Stomach (tissue), 4 donors: Measurements from ENCODE around the gene DDB1.

Source experiments
- EP300 ChIP-seq: sonication (generic); formaldehyde crosslinking; IDR thresholded peaks from one replicate; pipeline ENCODE4 v1.6.1; 2017; ENCODE audit warnings: antibody characterized with exemption
- POLR2A ChIP-seq, 4 donors: fragments of 450-650 bp; IDR thresholded peaks; one replicate each; pipeline ENCODE4 v1.6.1; 2016; ENCODE audit warnings: antibody characterized with exemption in 4 of 4, control low read depth in 2 of 4, mild to moderate bottlenecking in 1 of 4, moderate library complexity in 1 of 4
- POLR2AphosphoS5 ChIP-seq, 3 donors: sonication (generic); formaldehyde crosslinking; IDR thresholded peaks; one replicate each; pipeline ENCODE4 v1.6.1; 2016; ENCODE audit warnings: antibody characterized with exemption in 3 of 3
- TF ChIP-seq, protein P1 (sequence below), 7 experiments: fragments of 450-650 bp in 4 of 7; fragments of 200-600 bp in 3 of 7; sonication (generic) in 3 of 7; IDR thresholded peaks; one replicate each; pipeline ENCODE4 v1.5.1; 2016 to 2019; ENCODE audit warnings: antibody characterized with exemption in 7 of 7, control low read depth in 2 of 7, mild to moderate bottlenecking in 1 of 7

DNA sequence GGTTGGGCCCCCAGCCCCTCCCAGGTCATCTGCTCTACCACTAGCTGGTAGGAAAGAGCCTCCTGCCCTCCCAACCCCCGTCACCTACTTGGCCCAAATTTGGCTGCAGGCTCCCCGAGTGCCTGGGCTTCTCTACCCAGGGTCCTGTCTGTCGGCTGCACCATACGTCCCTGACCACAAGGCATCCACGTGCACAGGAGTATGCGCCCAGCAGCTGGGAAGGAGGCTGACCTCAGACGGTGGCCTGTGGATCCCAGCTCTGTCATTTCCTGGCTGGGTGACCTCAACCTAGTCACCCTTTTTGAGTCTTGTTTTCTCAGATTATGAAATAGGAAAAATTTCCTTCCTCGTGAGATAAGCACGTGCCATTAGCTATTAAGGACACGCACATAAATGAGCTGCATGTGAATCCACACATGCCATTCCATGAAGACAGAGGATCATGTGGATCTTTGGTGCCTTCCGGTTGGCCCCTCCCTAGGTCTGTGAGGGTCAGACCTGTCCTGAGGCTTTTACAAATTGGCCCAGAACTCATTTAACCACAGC lies 15.1 kb upstream of the DDB1 start:
- TF ChIP-seq, protein P1, sequence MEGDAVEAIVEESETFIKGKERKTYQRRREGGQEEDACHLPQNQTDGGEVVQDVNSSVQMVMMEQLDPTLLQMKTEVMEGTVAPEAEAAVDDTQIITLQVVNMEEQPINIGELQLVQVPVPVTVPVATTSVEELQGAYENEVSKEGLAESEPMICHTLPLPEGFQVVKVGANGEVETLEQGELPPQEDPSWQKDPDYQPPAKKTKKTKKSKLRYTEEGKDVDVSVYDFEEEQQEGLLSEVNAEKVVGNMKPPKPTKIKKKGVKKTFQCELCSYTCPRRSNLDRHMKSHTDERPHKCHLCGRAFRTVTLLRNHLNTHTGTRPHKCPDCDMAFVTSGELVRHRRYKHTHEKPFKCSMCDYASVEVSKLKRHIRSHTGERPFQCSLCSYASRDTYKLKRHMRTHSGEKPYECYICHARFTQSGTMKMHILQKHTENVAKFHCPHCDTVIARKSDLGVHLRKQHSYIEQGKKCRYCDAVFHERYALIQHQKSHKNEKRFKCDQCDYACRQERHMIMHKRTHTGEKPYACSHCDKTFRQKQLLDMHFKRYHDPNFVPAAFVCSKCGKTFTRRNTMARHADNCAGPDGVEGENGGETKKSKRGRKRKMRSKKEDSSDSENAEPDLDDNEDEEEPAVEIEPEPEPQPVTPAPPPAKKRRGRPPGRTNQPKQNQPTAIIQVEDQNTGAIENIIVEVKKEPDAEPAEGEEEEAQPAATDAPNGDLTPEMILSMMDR (IDR thresholded peaks at IDR 0.05) = no peak
- TF ChIP-seq POLR2A (IDR thresholded peaks at IDR 0.05) (no peak), EP300 (no peak), POLR2AphosphoS5 (IDR thresholded peaks at IDR 0.05) (peak in 1 of 3 donors; percentile 14)
